Transverse colon (tissue), 4 donors: Measurements from ENCODE around the gene SLC16A13.

Experiments used
- CTCF ChIP-seq, 5 experiments: fragments of 200-600 bp in 3 of 5; fragments of 450-650 bp in 2 of 5; sonication (generic) in 3 of 5; IDR thresholded peaks; 1 replicate in 2 of 5; 2 replicates in 3 of 5; pipeline ENCODE4 v1.5.1; 2016 to 2017; ENCODE audit warnings: antibody characterized with exemption in 5 of 5, inconsistent platforms in 3 of 5, mild to moderate bottlenecking in 2 of 5, moderate library complexity in 1 of 5
- POLR2AphosphoS5 ChIP-seq, 3 donors: sonication (generic); formaldehyde crosslinking; IDR thresholded peaks; one replicate each; pipeline ENCODE4 v1.6.1; 2016; ENCODE audit warnings: antibody characterized with exemption in 3 of 3

GRCh38 chr17:7011942-7012254 lies 23.9 kb upstream of the SLC16A13 start:
- TF ChIP-seq CTCF (IDR thresholded peaks at IDR 0.05) (no peak), POLR2AphosphoS5 (IDR thresholded peaks at IDR 0.05) (no peak)
